NT2/D1 (cell line): Measurements from ENCODE around the gene CTXN1.

ENCODE experiments used
- SUZ12 ChIP-seq: IDR thresholded peaks from 2 replicates; pipeline ENCODE4 v1.6.1; 2011; ENCODE audit not compliant: insufficient read length, insufficient read depth; ENCODE audit errors: extremely low read depth
- YY1 ChIP-seq: IDR thresholded peaks from 2 replicates; pipeline ENCODE4 v1.6.1; 2011; ENCODE audit not compliant: insufficient read length, insufficient read depth
- ZNF274 ChIP-seq: IDR thresholded peaks from 2 replicates; pipeline ENCODE4 v1.6.1; 2011; ENCODE audit warnings: mild to moderate bottlenecking, low read depth, low read length

- no peak for TF ChIP-seq ZNF274
- no peak for TF ChIP-seq YY1
- TF ChIP-seq SUZ12, result no peak
Observed at GRCh38 chr19:7969555-7969939, 43.6 kb upstream of the CTXN1 start.
